Endothelial cell of umbilical vein (primary cell): ENCODE results near the gene TMEM9B. TPM values are rescaled to one million over a fixed set of nuclear protein-coding genes. Genes with fewer than 3 reads are reported as not detected.

Source experiments
- BruUV-seq: library from RNA; stranded (reverse); fragments of 400-500 nt; replicated peaks from 2 replicates; lab custom pipeline; 2021; lab: Mats Ljungman, UMichigan
- CTCF ChIA-PET: fragments of 300-600, 350-600 bp; sonication (Branson Sonifier 250); formaldehyde crosslinking; loops from one replicate; lab custom pipeline; 2021; ENCODE audit warnings: antibody characterized with exemption, inconsistent platforms; lab: Charles Lee
- POLR2A ChIA-PET: fragments of 300-600, 350-600 bp; sonication (Branson Sonifier 250); formaldehyde crosslinking; loops from one replicate; lab custom pipeline; 2021; ENCODE audit warnings: antibody characterized with exemption, inconsistent platforms; lab: Charles Lee
- DNase-seq: peaks from one replicate; pipeline ENCODE4 v3.0.0-alpha.2; 2011; ENCODE audit warnings: low read depth, low spot score
- FAIRE-seq: peaks from 2 replicates; lab custom pipeline; 2011; peaks lifted over from hg19 to GRCh38; lab: Jason Lieb, UNC
- H2AFZ ChIP-seq: 2 replicates; pipeline ENCODE4 v1.6.0; 2012; ENCODE audit warnings: low read depth, low read length, control low read depth, inconsistent platforms
- H3K27ac ChIP-seq: 2 replicates; pipeline ENCODE4 v1.5.1; 2011; ENCODE audit warnings: low read depth, mild to moderate bottlenecking, control low read depth, low read length, moderate library complexity; ENCODE audit not compliant: insufficient read depth
- H3K27me3 ChIP-seq, 2 experiments: 2 replicates each; pipeline versions ENCODE4 v1.6.0 to v1.6.1; 2011; ENCODE audit warnings: low read length in 2 of 2, mixed read lengths in 1 of 2; ENCODE audit not compliant: control insufficient read depth in 2 of 2, insufficient read depth in 2 of 2
- H3K36me3 ChIP-seq, 2 experiments: 2 replicates in 1 of 2; 3 replicates in 1 of 2; pipeline ENCODE4 v1.5.1; 2011; ENCODE audit warnings: low read length in 2 of 2, mild to moderate bottlenecking in 1 of 2, moderate library complexity in 1 of 2; ENCODE audit not compliant: control insufficient read depth in 2 of 2, insufficient read depth in 2 of 2; ENCODE audit errors: extremely low read depth in 1 of 2
- H3K4me1 ChIP-seq: 3 replicates; pipeline ENCODE4 v1.5.1; 2011; ENCODE audit warnings: mild to moderate bottlenecking, low read length; ENCODE audit not compliant: control insufficient read depth, insufficient read depth; ENCODE audit errors: extremely low read depth
- H3K4me2 ChIP-seq: 2 replicates; pipeline ENCODE4 v1.6.1; 2011; ENCODE audit warnings: low read length, control low read depth, mixed read lengths; ENCODE audit not compliant: insufficient read depth
- H3K4me3 ChIP-seq, 3 experiments: fragments of 200-600 bp in 1 of 3; sonication (generic), shearing (Covaris generic) in 1 of 3; replicated peaks in 1 of 3; 2 replicates each; pipeline ENCODE4 v1.5.1; 2011 to 2016; ENCODE audit warnings: control low read depth in 3 of 3, low read length in 3 of 3, mild to moderate bottlenecking in 2 of 3, inconsistent platforms in 1 of 3, low read depth in 1 of 3, moderate library complexity in 1 of 3; ENCODE audit not compliant: insufficient read depth in 1 of 3
- H3K79me2 ChIP-seq: 2 replicates; pipeline ENCODE4 v1.6.0; 2012; ENCODE audit warnings: low read length, inconsistent platforms; ENCODE audit not compliant: control insufficient read depth, insufficient read depth
- H3K9ac ChIP-seq: replicated peaks from 2 replicates; pipeline ENCODE3; 2011; ENCODE audit warnings: low read length, control low read depth; ENCODE audit not compliant: insufficient read depth; ENCODE audit errors: extremely low read depth
- H3K9me1 ChIP-seq: replicated peaks from 3 replicates; pipeline ENCODE4 v1.6.0; 2011; ENCODE audit warnings: mild to moderate bottlenecking, low read length; ENCODE audit not compliant: control insufficient read depth, insufficient read depth; ENCODE audit errors: extremely low read depth
- H3K9me3 ChIP-seq: replicated peaks from 2 replicates; pipeline ENCODE4 v1.5.1; 2012; ENCODE audit warnings: low read length, inconsistent platforms; ENCODE audit not compliant: control insufficient read depth, insufficient read depth
- H4K20me1 ChIP-seq: replicated peaks from 2 replicates; pipeline ENCODE3; 2011; ENCODE audit warnings: mild to moderate bottlenecking, low read length; ENCODE audit not compliant: control insufficient read depth, insufficient read depth; ENCODE audit errors: extremely low read depth
- EZH2 ChIP-seq: IDR thresholded peaks from 2 replicates; pipeline ENCODE4 v1.6.1; 2012; ENCODE audit warnings: borderline replicate concordance, low read depth, mild to moderate bottlenecking, moderate library complexity, low read length, inconsistent platforms; ENCODE audit not compliant: severe bottlenecking
- FOS ChIP-seq: IDR thresholded peaks from 2 replicates; pipeline ENCODE4 v1.6.1; 2011; ENCODE audit warnings: mild to moderate bottlenecking, low read length, moderate library complexity, borderline replicate concordance; ENCODE audit not compliant: insufficient read depth
- GATA2 ChIP-seq: IDR thresholded peaks from 2 replicates; pipeline ENCODE4 v1.7.0; 2011; ENCODE audit warnings: low read depth, mild to moderate bottlenecking, moderate library complexity, mixed read lengths, low read length; ENCODE audit not compliant: insufficient read length, insufficient read depth
- JUN ChIP-seq: IDR thresholded peaks from 2 replicates; pipeline ENCODE4 v1.6.1; 2011; ENCODE audit warnings: borderline replicate concordance, low read depth; ENCODE audit not compliant: insufficient read length, insufficient read depth
- MYC ChIP-seq: IDR thresholded peaks from one replicate; pipeline ENCODE4 v1.6.1; 2011; ENCODE audit warnings: mild to moderate bottlenecking, low read depth, low read length
- POLR2A ChIP-seq: IDR thresholded peaks from 2 replicates; pipeline ENCODE4 v1.6.1; 2012; ENCODE audit warnings: low read depth, mild to moderate bottlenecking, control low read depth, low read length
- POLR2AphosphoS5 ChIP-seq: IDR thresholded peaks from 2 replicates; pipeline ENCODE4 v1.6.1; 2012; ENCODE audit warnings: low read depth, mild to moderate bottlenecking, control low read depth, low read length, moderate library complexity; ENCODE audit not compliant: insufficient read depth
- dilution Hi-C: fragments of 300-500 bp; cut with MboI; formaldehyde crosslinking; loops from one replicate; pipeline ENCODE4 v1.15.0; 2019; ENCODE audit warnings: low sequenced_read_pairs; ENCODE audit not compliant: extremely low pct_ligation_motif_present
- intact Hi-C: fragments of 100-400 bp; cut with micrococcal nuclease; formaldehyde crosslinking; loops from one replicate; pipeline ENCODE4 v1.10.0; 2022
- polyA plus RNA-seq, 4 experiments: library from polyadenylated mRNA; depleted of rRNA in 3 of 4; stranded (reverse) in 3 of 4; unstranded in 1 of 4; fragments of >200 nt; gene quantifications; 2 replicates each; pipeline versions ENCODE4 v1.2.1 to v1.2.3, GENCODE V29; 2011 to 2012; ENCODE audit warnings: missing spikeins in 1 of 4
- total RNA-seq: library from RNA; stranded (reverse); gene quantifications from 2 replicates; pipeline ENCODE4 v1.2.3, GENCODE V29; 2021
- TF ChIP-seq, protein P1 (sequence below), 2 donors: IDR thresholded peaks; 1 replicate in 1 of 2; 2 replicates in 1 of 2; pipeline ENCODE4 v1.5.1; 2011; ENCODE audit warnings: low read length in 2 of 2, mild to moderate bottlenecking in 2 of 2, moderate library complexity in 2 of 2, control low read depth in 1 of 2, inconsistent platforms in 1 of 2, low read depth in 1 of 2; ENCODE audit not compliant: insufficient read depth in 1 of 2; ENCODE audit errors: extremely low read depth in 1 of 2
- TF ChIP-seq, protein P2 (sequence below): IDR thresholded peaks from 2 replicates; pipeline ENCODE4 v1.6.1; 2011; ENCODE audit not compliant: insufficient read depth, insufficient read length

TMEM9B gene
- total and polyA plus RNA-seq, 2 donors (not counting 3 experiments of a cell fraction or from before 2014, with no cell fraction given), result 28.2 to 30.2 TPM

GRCh38 chr11:8928981-8929615 lies 35.1 kb downstream of the TMEM9B start:
- Histone ChIP-seq H3K27ac (no peak overlapping the region), H3K79me2 (no peaks in the 10 kb centered on the region), H3K27me3 (no peaks in the 10 kb centered on the region), H3K4me2 (no peak overlapping the region), H3K4me3 (no peak overlapping the region), H3K9me1 (no peaks in the 10 kb centered on the region), H3K9ac (no peak overlapping the region), H4K20me1 (no peaks in the 10 kb centered on the region), H2AFZ (no peak overlapping the region), H3K36me3 (no peaks in the 10 kb centered on the region), H3K9me3 (no peaks in the 10 kb centered on the region), H3K4me1 (no peaks in the 10 kb centered on the region)
- CTCF ChIA-PET, result interaction anchor here (0.9 kb wide), 1 partner anchor 30 kb away, joined by 5 read pairs; no protein-coding TSS in a partner anchor
- DNase-seq (no peak), FAIRE-seq (no peak)
- dilution Hi-C loops (no loop called here), intact Hi-C loops (no loop called here)
- BruUV-seq, result no TSS peak
- POLR2A ChIA-PET, result no interaction called here
- TF ChIP-seq POLR2AphosphoS5 (no peak), MYC (no peak), POLR2A (no peak), GATA2 (no peak), FOS (no peak), EZH2 (no peak), JUN (no peak)
- TF ChIP-seq, protein P1, sequence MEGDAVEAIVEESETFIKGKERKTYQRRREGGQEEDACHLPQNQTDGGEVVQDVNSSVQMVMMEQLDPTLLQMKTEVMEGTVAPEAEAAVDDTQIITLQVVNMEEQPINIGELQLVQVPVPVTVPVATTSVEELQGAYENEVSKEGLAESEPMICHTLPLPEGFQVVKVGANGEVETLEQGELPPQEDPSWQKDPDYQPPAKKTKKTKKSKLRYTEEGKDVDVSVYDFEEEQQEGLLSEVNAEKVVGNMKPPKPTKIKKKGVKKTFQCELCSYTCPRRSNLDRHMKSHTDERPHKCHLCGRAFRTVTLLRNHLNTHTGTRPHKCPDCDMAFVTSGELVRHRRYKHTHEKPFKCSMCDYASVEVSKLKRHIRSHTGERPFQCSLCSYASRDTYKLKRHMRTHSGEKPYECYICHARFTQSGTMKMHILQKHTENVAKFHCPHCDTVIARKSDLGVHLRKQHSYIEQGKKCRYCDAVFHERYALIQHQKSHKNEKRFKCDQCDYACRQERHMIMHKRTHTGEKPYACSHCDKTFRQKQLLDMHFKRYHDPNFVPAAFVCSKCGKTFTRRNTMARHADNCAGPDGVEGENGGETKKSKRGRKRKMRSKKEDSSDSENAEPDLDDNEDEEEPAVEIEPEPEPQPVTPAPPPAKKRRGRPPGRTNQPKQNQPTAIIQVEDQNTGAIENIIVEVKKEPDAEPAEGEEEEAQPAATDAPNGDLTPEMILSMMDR (IDR thresholded peaks at IDR 0.05; ENCODE audit: extremely low read depth in 1 of 2, insufficient read depth in 1 of 2, low read depth in 1 of 2, low read length in 2 of 2), result no peak
- TF ChIP-seq, protein P2, sequence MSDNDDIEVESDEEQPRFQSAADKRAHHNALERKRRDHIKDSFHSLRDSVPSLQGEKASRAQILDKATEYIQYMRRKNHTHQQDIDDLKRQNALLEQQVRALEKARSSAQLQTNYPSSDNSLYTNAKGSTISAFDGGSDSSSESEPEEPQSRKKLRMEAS, result no peak
